NCI-H2196 (cell line): ENCODE results near the gene DNAJC11.
A peak's percentile ranks its signal among the peaks of the same experiment; 100 is the strongest.
"Not testable (repeated sequence)": the region's sequence is repeated elsewhere in the genome, so short reads cannot be mapped to it uniquely, and the experiment has no call there.

Experiments
- DNase-seq: peaks from one replicate; lab custom pipeline; 2025; ENCODE audit not compliant: unreplicated experiment; lab: John Stamatoyannopoulos, UW

Gene DNAJC11

DNA sequence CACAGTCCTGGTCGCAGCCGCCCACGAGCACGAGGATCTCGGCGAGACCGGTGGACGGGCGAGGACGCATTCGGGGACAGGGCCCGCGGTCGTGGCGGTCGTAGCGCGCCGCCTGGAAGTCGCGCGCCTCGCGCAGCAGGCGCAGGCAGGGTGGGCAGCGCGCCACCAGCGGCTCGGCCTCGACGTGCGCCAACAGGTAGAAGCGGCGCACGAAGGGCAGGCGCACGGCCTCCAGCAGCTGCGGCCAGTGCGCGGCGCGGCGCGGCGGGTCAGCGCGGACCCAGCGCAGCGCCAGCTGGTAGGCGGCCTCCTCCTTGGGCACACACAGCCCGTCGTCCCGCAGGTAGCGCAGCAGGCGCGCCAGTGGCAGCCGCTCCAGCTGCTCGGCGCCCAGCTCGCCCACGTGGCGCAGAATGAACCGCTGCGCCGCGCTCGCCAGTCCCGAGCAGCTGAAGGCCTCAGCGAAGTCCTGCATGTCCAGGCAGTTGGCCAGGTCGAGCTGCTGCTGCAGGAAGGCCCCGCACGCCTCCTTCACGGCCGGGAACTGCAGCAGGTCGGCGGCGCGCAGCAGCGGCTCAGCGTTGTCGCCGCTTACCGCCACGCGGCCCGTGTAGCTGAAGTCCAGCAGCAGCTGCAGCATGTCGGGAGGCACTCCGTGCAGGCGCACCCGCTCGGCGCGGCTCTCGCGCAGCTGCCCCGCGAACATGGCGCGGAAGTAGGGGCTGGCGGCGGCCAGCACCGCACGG lies 99.5 kb downstream of the DNAJC11 start:
- peak; percentile 20 for DNase-seq

DNA sequence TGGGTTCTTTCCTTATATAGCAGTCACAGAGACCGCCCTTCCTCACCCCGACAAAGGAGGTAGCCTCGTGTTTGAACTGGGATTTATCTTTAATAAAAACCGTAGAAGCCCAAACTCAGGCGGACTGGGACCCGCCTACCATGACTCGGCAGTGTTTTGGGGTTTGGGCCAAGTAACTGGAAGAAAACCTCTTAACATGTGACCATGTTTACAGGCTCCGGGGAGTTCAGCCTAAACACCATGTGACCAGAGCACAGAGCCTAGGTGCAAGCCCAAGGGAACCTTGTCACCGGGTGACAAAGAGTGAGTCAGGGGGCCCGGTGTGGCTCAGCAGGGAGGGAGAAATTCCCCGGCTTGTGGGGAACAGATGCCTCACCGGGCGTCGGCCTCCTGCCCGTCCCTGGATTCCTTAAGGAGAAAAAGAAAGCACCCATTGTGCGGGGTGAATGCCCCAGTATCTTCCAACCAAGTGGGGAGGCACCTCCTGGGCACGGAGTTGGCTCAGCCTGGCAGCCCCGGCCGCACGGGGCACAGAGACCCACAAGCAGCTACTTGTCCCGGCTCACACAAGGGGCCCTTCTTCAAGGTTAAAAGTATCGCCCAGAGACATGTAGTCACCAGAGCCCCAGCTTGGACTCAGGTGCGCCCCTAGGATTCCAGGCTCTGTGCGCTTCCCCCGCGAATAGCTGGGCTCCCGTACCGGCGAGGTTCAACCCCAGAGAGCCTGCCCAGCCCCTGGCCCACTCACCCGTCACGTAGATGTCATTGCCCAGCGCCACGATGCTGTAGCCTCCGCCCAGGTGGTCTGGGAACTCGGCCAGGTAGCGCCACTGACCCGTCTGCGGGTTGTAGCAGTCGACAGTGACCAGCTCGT lies 100.3 kb downstream of the DNAJC11 start:
- DNase-seq, result peak; percentile 60

DNA sequence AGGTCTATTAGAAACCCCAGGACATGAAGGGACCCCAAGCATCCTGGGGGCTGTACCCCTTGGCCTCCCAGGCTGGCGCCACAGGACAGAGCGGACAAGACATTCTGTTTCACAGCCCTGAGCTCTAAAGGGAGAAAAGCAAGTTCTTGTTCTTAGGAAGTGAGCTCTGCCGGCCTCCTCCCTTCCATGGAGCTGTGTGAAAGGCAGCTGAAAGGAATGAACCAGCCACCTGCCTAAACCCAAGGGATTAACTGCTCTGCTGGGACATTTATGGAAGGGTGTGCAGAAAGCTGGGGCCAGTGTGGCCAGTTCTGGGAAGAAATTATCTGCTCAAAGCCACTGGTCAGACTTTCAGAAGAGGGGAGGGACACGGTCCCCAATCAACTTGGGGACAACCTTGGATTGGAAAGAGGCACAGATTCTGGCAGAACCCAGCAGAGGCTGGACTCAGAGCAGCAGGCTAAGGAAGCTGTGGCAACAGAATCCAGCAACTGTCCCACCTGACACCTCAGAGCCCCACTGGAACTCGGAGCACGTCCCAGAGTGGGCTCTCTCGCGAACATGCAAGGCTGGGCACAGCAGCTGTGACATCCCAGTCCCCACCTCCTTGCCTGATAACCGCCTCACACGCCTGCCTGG lies 101.1 kb downstream of the DNAJC11 start:
- no peak for DNase-seq

DNA sequence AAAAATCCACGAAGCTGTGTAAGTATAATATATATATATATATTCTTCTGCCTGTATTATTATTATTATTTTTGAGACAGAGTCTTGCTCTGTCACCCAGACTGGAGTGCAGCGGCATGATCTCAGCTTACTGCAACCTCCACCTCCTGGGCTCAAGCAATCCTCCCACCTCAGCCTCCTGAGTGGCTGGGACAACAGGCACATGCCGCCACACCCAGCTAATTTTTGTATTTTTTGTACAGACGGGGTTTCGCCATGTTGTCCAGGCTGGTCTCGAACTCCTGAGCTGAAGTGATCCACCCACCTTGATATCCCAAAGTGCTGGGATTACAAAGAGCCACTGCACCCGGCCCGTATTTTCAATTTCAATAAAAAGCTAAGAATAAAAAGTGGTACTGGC lies 101.6 kb downstream of the DNAJC11 start:
- DNase-seq, result not testable (repeated sequence)

DNA sequence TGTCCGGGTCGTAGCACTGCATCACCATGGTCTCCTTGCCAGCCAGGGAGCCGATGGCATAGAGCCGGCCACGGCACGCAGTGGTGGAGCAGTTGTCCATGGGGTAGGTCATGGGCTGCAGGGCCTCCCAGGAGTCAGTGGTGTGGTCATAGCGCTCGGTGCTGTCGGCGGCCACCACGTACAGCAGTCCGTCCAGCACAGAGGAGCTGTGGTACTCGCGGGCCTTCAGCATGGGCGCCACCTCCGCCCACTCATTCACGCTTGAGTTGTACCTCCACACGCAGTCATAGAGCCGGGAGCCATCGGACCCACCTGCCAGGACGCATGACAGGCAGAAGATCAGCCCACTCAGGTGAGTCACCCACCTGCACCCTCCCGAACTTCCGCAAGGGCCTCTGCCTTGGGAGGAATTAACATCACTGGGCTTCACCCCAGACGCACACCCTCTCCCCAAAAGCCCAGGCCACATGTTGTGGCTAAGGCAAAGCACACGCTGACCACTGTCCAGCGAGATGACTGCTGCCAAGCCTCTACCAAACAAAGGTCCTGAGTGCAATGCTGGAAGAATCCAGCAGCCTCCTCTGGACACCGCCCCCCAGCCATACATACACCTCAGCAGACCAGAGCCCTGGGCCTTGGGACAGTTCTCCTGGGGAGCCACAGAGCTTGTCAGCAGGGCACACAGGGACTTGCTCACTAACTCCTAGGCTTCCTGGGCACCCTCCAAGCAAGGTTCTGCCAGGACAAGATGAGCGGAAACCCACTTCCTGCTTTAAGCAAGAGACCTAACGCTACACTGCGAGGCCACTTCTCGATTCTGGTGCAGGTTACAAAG lies 102.3 kb downstream of the DNAJC11 start:
- no peak for DNase-seq

DNA sequence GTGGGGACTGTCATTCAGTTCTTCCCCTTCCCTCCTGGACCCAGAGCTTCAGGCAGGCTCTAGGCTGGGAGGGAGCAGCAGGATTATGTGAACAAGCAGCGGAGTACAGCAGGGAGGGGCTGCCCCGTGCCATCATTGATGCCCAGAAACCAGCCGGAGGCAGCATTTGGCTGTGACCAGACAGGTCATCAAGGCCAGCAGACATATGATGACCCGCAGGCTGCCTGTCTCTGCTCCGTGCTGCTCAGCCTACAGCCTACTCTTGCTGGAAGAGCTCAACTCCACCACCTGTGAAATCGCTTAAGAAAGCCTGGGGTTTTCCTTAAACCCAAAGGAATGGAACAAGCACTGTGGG lies 103.9 kb downstream of the DNAJC11 start:
- no peak for DNase-seq

GRCh38 chr1:6596886-6597776 lies 104.5 kb downstream of the DNAJC11 start:
- no peak for DNase-seq

- DNase-seq, result no peak
Observed at GRCh38 chr1:6596351-6596750, 105.3 kb downstream of the DNAJC11 start.

DNA sequence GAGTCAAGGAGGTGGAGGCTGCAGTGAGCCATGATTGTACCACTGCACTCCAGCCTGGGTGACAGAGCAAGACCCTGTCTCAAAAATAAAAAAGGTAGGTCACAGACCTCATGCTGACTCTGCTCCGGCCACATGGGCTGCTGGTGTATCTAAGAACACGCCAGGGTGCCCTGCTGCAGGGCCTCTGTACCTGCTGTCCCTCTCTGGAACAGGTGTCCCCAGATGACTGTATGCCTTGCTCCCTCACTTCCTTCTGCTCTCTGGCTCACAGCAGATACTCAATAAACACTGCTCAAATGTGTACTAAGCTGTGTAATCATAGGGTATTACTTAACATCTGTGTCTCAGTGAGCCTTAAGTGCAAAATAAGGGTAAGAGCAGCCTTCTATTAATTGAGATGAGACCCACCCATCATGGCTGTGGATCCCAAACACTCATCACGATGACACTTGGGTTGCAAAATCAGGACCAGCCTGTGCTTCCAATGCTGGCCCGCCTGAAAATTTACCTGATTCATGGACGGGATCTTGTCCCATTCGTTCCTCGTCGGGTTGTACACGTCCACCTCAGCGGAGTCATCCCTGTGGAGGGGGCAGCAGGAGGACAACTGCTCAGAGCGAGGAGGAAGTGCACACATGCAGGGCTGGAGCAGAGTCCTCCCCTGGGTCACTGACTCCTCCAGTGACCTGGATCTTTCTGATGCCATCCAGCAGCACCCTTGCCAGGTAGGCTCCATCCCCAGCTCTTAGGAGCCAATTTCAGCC lies 106.5 kb downstream of the DNAJC11 start:
- DNase-seq, result no peak

DNA sequence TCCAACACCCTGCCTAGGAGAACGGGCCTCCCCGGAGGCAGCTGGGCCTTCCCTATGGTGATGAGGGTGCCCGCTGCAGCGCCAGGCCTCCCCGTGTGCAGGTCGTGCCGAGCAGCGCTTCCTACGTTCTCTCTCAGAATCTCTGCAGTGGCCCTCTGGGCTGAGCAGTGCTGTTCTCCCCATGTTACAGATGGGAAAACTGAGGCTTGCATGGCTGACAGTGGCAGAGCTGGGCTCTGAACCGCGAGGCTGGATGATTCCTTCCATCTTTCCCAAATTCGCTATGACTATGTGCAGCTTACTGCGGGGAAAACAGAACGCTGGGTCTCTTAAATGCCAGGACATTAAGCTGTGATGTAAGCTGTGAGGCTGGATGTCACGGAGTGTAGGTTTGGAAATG lies 107.8 kb downstream of the DNAJC11 start:
- no peak for DNase-seq

- DNase-seq, result no peak
Observed at GRCh38 chr1:6592865-6593593, 108.6 kb downstream of the DNAJC11 start.

DNA sequence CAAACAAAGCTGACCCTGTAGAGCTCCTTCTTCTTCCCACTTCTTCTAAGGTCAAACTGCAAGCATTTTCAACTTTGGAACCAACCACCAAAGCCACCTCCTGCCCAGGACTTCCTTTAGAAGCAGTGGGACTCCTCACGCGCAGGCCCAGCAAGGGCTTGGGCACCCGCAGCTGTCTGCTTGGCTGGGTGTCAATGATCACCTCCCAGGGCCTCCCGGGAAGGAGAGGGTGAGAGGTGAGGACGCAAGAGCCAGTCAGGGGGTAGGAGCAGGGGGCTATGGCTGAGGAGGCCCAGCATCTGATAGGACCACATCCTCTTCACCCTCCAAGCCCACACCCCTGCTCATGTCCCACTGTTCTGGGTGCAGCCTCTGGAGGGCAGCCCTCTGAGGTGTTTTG lies 109.2 kb downstream of the DNAJC11 start:
- DNase-seq, result no peak

- DNase-seq, result no peak
Observed at GRCh38 chr1:6591644-6592043, 110.0 kb downstream of the DNAJC11 start.

DNA sequence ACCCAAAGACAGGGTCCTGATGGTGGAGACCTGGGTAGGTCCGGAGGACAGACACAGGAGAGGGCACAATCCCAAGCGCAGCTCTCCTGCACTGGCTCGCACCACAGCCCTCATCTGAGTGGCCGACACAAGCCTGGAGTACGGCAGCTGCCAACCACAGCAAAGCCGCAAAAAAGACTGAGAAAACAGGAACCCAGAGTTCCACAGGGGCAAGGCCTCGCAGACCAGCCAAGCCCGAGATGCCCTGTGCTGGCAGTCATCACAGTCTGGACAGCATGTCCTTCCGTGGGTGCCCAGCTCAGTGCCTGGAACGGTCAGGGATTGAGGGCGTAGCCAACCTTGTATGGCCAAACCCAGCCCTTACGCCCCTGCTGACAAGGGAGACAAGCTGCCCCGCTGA lies 110.4 kb downstream of the DNAJC11 start:
- no peak for DNase-seq

DNA sequence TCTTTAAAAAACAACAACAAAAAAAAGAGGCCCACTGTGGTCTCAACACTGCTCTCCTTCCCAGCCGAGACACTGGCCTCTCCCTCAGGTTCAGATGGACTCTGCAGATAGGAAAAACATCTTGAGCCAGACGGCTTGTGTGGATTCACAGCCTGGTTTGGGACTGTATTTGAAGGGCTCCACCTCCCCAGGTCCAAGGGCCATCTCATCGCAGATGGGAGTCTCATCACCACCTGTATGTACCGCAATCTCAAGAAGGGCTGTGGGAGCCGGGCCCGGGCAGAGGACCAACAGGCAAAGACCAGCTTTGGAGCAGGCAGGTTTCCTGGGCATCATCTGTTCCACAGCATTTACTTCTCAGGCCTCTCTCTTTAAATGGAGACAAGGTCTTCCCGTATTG lies 111.6 kb downstream of the DNAJC11 start:
- DNase-seq, result no peak

DNA sequence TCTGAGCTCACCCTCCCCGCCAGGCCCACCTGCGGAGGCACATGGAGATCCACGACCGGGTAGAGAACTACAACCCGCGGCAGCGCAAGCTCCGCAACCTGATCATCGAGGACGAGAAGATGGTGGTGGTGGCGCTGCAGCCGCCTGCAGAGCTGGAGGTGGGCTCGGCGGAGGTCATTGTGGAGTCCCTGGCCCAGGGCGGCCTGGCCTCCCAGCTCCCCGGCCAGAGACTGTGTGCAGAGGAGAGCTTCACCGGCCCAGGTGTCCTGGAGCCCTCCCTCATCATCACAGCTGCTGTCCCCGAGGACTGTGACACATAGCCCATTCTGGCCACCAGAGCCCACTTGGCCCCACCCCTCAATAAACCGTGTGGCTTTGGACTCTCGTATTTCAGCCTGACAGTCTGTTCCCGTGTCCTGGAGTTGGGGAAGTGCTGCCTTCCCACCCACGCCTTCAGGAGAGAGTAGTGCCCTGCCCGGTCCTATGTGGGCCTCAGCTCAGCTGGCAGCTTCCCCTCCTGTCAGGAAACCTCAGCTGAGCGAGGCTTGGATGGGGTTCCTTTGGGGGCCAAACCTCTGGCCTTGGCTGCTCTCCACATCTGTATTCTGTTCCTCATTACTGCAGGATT lies 112.6 kb downstream of the DNAJC11 start:
- no peak for DNase-seq

DNA sequence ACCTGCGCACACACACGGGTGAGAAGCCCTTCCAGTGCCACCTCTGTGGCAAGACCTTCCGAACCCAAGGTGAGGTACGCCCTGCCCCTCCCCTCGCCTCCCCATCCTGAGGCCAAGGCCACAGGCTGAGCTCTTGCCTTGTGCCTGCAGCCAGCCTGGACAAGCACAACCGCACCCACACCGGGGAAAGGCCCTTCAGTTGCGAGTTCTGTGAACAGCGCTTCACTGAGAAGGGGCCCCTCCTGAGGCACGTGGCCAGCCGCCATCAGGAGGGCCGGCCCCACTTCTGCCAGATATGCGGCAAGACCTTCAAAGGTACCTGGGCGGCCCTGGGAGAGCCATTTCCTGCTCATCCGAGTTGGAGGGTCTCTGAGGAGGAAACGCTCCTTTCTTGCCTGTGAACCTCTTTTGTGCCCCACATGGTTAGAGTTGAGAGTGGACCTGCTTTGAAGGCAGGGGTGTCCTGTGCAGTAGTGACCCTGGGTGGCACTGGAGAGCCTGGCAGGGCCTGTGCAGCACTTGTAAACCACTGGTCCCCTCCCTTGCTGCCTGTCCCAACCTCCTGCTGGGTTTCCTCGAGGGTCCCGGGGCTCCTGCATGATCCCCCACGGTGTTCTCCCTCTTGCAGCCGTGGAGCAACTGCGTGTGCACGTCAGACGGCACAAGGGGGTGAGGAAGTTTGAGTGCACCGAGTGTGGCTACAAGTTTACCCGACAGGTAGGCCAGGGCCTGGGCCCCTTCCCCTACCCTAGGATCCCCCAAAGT lies 113.3 kb downstream of the DNAJC11 start:
- DNase-seq, result no peak
